GM19193 (cell line): ENCODE data around the gene LDLRAD3.

ENCODE experiments used
- POLR2A ChIP-seq: IDR thresholded peaks from 4 replicates; pipeline ENCODE4 v1.6.1; 2011; ENCODE audit not compliant: insufficient read depth, insufficient read length; ENCODE audit errors: extremely low read depth

LDLRAD3 gene

DNA sequence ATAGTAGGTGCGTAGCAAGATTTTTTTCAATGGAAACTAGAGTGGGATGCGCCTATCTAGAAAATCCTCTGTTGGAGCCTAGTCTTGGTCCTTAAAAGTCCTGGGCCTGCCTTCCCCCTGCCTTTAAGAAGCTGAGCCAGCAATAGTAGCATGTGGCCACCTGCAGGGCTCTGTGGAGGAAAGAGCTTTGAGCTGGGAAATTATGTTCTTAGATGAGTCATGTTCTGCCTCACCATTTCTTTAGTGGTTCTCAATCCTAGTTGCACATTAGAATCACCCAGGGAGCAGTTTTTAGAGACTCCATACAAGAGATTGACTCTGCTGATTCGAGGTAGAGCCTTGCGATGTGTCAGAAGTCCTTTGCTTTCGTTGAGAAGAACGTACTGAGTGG lies 211.9 kb downstream of the LDLRAD3 start:
- no peak for TF ChIP-seq POLR2A

GRCh38 chr11:36156161-36156816 lies 212.4 kb downstream of the LDLRAD3 start:
- no peak for TF ChIP-seq POLR2A

DNA sequence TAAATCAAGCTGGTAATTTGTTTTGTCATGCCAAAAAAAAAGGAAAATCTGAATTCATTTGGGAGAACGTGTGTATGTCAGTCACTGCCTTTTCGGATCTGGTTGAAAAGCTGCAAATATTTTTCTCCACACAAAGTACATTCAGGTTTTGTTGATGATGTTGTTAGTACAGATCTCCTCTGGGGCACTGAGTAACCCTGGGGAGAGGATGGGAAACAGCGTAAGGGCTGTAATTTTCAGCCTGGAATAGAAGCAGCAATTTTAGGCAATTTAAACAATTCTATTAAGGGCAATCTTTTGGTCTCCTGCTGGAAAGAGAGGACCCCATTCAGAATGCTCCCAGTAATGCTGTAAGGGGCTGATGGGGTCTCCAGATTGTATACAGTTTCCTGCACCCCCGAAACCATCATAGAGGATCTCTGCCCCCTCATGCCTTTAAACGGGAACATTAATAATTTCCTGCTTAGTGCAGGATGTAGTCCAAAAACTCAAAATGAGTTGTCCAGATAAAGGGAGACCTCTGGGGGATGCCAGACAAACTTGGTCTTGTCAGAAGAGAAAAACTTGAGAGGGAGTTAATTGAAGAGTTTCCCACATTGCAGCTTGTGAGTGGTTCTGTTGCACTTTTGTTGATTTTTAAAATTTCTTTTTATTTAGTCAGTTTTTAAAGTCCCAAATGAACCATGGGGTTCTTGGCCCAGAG lies 213.1 kb downstream of the LDLRAD3 start:
- no peak for TF ChIP-seq POLR2A

DNA sequence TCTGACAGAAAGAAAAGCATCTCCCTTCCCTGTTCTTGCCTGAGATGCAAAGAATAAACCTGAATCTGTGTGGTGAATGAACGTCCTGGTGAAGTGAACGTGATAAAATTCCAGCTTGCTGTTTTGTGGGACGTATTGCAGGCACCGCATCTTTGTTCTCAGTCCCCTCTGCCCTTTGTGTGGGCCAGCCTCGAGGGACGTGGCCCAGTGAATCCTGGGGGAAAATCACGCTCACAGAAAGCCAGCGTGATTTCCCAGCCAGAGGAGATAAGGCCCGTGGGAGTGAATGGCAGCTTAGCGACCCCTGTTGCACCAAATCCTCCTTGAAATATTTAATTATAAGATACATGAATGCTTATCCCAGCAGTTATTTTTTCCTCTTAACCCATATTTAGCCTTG lies 216.2 kb downstream of the LDLRAD3 start:
- no peak for TF ChIP-seq POLR2A

DNA sequence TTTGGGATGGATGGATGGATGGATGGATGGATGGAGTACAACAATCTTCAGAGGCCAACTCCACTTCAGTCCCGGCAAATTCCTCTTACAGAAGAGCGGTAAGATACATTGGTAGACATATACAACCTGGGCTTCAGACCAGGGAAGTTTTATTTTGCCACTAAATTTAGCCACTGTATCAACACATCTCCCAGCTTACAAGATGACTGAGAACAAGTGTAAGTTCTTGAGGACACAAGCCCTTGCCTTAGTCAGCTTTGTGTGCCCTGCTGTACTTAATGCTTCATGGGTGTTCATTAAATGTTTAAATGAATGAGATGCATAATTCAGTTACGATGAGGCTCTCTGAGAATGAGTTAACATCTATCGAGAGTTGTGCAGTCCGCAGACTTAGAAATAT lies 217.7 kb downstream of the LDLRAD3 start:
- no peak for TF ChIP-seq POLR2A

GRCh38 chr11:36162006-36162882 lies 218.4 kb downstream of the LDLRAD3 start:
- TF ChIP-seq POLR2A: no peak

DNA sequence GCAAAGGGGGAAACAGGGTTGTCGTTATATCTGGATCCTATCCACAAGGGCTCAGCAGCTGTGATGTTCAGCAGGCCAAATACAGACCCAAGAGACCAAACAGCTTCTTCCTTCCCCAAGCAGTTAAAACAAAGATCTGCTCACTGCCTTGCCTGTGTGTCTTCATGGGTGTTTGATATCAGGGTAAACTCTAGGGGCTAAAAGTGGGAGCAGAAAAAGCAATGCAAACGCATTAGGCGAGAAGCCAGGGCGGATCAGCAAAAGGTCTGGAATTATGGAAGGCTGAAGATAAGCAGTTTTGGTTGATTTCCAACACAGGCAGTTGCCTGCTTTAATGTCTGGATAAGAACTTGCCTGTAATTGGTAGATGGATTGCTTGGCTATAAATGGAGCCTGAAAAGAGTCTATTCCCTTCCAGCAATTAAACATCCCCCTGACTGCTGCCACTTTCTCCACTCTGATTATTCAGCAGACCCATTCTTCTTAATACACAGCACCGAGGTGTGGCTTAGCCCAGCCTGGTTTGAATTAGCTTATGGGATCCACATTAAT lies 219.1 kb downstream of the LDLRAD3 start:
- no peak for TF ChIP-seq POLR2A

- TF ChIP-seq POLR2A: no peak
These were observed 220.8 kb downstream of the LDLRAD3 start for GRCh38 chr11:36164506-36165250.

GRCh38 chr11:36165621-36166397 lies 221.9 kb downstream of the LDLRAD3 start:
- no peak for TF ChIP-seq POLR2A

- TF ChIP-seq POLR2A: no peak
These were observed 223.2 kb downstream of the LDLRAD3 start for GRCh38 chr11:36167073-36167472.

GRCh38 chr11:36167729-36168128 lies 223.9 kb downstream of the LDLRAD3 start:
- TF ChIP-seq POLR2A: no peak

GRCh38 chr11:36177836-36178235 lies 234.0 kb downstream of the LDLRAD3 start:
- TF ChIP-seq POLR2A: no peak

DNA sequence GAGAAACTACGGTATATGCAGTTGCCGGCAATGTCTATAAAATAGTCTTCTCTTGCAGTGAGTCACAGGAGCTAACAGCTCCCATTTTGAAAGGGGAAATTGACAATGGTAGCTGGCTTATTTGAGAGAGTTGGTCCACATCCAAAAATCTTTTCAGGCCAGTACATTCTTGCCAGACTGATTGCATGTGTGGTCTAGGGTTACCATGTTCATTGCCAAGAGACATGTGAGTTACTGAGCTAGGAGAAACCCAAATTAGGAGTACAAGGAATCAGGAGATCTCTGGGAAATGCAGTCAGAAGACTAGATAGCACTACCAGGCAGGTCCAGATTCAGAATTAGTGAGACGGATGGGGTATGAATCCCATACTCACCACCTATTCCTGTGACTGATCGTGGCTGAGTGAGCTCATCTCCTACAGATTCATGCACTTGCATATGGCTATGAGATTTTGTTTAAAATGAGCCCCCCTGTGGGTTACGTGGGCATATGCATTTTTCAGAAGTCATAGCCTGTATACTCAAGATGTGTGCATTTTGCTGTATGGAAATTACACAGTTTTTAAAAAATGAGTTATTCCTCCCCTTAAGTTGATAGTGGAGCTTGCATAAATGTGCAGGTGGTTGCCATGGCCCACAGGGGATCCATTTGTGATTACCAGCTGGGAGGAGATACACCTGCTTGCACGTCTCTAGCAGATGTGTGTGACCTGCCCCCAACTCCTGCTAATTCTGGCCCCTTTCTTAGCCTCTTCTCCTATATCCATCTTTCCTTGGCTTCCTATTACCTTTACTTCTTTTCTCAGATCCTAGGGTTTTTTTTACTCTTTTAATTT lies 242.7 kb downstream of the LDLRAD3 start:
- no peak for TF ChIP-seq POLR2A
